NK-92 treated with Interleukin-12 subunit alpha and Interleukin-12 subunit beta, amount 100 ng/mL, for 24 hours (cell line): ENCODE data around the gene UTS2B.

ENCODE experiments used
- DNase-seq: peaks from one replicate; lab custom pipeline; 2025; lab: John Stamatoyannopoulos, UW

Gene UTS2B

GRCh38 chr3:191329654-191330529 is at the start of gene UTS2B:
TSS of gene UTS2B (minus strand) at chr3:191330526. CDS start at chr3:191282189, 48,337 bp downstream.
- no peak for DNase-seq

DNA sequence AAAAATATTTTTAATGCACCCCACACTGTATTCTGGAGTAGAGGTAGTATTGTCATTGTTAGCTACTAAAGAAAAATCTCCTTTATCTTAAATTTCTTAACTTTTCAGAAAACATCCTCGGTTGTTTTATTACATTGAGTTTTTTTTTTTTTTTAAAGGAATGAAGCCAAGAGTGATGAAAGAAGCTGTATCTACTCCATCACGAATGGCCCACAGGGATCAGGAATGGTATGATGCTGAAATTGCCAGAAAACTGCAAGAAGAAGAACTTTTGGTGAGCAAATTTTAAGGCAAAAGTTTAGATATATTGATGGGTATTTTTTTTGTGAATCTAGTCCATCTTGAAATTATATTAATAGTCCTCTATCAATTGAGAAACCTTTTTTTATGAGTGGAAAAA is 49.7 kb upstream of the UTS2B start:
- no peak for DNase-seq

- no peak for DNase-seq
Observed at GRCh38 chr3:191379446-191379845, 49.1 kb upstream of the UTS2B start.

GRCh38 chr3:191378142-191378812 is 48.0 kb upstream of the UTS2B start:
- no peak for DNase-seq

- no peak for DNase-seq
Observed at GRCh38 chr3:191376516-191377141, 46.3 kb upstream of the UTS2B start.

GRCh38 chr3:191373327-191373726 is 43.0 kb upstream of the UTS2B start:
- no peak for DNase-seq

DNA sequence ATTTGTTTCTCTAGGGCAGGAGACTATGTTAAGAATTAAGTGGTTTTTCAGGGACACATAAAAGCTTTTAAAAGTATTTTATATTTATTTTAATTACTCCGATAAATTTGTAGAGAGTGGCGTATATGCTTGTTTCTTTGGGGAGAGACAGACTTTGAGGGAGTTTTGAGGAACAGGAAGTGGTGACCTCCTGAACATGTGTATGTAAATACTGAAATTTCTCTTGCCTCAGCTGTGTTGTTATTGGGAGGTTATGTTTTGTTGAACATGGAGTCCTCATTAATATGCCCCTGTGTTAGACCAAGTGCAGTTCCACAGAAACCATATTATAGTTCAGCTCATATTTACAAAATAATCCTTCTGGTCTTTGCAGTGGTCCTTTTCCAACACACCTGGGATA is 41.8 kb upstream of the UTS2B start:
- DNase-seq: no peak

DNA sequence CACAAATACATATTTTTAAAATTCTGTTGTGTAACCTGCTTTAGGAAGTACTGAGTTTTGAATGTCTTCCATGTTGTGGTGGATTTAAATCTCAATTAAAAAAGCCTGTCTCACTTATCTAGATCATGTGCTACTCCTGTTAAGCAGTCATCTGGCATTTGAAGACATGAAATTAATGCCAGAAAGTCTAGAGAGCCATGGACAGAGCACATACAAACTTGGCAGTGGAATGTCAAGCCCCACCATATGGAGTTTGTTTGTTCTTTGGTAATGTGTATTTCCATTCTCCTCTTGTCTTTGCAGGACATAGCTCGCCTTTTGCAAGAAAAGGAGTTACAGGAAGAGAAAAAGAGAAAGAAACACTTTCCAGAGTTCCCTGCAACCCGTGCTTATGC is 39.3 kb upstream of the UTS2B start:
- no peak for DNase-seq

GRCh38 chr3:191368755-191369615 is 38.7 kb upstream of the UTS2B start:
- no peak for DNase-seq

GRCh38 chr3:191366675-191367074 is 36.3 kb upstream of the UTS2B start:
- no peak for DNase-seq

DNA sequence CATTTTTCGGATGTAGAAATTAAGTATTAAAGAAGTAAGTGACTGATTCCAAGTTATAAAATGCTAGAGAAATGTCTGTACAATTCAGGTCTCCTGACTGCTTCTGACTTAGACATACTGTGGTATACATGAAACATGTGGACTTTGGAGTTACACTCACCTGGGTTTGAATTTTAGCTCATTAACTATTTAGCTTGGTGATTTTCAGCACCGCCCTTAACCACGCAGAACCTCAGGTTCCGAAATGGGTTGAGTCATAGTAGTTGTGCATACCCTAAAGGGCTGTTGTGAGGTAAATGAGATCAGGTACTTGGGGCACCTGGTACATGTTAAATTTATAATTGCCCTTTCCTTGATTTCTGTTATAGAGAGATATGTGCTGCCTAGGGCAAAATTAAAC is 32.9 kb upstream of the UTS2B start:
- no peak for DNase-seq

GRCh38 chr3:191362524-191363090 is 32.3 kb upstream of the UTS2B start:
- no peak for DNase-seq

DNA sequence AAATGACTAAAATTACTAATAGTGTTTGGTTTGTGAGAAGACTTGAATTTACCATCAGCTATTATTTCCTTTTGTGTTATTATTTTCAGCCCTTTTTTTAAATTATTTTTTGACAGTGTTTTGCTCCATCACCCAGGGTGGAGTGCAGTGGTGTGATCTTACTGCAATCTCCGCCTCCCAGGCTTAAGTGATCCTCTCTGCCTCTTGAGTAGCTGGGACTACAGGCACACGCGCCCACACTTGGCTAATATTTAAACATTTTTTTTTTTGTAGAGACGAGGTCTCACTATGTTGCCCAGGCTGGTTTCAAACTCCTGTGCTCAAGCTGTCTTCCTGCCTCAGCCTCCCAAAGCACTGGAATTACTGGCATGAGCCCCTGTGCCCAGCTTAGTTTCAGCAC is 31.7 kb upstream of the UTS2B start:
- DNase-seq: no peak

DNA sequence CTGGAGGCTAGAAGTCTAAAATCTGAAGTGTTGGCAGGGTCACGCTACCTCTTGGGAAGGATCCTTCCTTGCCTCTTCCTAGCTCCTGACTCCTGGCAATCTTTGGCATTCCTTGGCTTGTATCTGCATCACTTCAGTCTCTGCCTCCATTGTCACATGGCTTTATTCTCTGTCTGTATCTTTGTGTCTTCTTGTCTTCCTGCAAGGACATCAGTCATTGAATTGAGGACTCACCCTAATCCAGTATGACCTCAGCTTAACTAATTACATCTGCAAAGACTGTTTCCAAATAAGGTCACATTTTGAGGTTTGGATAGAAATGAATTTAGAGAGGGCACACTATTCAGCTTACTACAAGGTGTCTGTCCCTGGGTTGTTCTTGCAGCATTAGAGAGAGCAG is 31.1 kb upstream of the UTS2B start:
- no peak for DNase-seq

DNA sequence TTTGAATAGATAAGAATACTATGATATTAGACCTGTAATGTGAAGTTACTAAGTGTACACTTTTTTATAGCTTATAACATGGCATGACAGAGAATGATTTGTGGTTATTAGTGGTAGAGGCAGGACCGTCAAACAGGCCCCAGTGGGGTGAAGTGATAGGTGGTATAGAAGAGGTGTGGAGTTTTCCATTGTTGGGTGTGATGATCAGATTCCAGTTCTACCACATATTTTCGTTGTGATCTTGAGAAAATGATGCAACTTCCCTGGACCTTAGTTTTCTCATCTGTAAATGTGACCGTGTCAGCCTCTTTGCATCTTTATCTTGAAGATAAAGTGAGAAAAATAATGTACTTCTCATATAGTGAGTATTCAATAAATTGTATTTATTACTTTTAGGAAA is 30.3 kb upstream of the UTS2B start:
- no peak for DNase-seq

GRCh38 chr3:191358929-191359328 is 28.6 kb upstream of the UTS2B start:
- no peak for DNase-seq

DNA sequence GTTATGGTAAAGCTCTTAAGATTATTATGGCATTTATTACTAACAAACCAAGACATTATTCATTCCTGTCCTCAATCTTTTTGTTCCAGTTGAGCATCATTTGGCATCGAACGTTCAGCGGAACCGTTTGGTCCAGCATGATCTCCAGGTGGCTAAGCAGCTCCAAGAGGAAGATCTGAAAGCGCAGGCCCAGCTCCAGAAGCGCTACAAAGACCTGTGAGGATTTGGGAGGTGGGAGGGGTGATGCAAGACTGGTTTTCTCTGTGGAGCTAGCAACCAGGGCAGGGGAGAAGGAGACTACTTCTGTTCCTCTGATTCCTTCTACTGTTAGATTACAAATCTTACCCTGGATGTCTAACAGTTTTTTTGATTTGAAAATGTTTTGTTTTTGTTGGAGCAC is 27.6 kb upstream of the UTS2B start:
- DNase-seq: no peak

DNA sequence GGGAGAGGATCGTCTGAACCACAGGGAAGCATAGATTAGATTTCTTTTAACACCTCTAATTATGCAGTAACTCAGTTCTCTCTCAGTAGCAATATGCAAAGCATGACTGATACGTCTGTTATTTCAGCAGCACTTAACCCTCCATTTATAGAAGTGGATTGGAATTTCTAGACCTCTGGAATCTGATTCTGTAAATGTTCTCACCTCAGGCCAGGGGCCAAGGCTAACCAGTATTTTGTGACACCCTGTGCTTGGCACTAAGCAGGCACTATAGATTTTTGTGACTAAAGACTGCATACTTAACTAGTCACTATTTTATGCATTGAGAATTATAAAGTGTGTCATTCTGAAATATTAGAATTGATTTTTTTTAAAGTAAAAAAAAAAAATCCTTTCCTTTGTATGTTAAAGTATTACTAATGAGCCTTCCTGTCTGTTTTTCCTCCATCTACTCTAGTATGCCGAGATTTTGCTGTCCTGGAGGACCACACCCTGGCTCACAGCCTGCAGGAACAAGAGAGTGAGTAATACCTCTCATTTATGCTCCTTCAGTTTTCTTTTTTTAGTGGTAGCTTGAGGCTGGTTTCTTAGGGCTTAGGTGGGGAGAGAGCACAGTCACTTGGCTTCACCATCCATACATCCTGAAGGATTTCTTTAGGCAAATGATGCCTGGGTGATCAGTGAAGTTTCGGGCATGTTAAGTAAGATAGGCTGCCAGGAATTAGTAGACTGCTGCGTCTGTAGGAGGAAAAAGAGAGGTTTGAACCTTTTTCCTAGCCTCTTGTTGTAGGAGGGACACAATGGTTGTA is 26.5 kb upstream of the UTS2B start:
- no peak for DNase-seq

DNA sequence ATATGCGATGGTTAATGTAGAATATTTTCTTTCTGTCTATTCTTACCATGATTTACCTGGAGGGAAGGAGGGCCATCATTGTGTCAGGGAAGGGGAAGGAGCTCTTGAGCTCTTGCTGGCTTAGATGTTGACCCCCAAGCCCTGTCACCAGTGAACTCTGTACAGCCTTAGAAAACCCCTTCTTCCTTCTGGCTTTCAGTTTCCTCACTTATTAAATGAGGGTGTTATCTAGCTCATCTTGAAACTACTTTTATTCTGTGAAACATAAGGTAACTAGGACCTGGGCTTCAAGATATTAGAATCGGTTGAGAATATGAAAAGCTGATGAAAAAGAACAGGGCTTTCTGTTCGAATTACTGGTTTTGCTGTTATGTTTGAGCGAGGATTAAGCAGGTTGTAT is 25.1 kb upstream of the UTS2B start:
- no peak for DNase-seq

DNA sequence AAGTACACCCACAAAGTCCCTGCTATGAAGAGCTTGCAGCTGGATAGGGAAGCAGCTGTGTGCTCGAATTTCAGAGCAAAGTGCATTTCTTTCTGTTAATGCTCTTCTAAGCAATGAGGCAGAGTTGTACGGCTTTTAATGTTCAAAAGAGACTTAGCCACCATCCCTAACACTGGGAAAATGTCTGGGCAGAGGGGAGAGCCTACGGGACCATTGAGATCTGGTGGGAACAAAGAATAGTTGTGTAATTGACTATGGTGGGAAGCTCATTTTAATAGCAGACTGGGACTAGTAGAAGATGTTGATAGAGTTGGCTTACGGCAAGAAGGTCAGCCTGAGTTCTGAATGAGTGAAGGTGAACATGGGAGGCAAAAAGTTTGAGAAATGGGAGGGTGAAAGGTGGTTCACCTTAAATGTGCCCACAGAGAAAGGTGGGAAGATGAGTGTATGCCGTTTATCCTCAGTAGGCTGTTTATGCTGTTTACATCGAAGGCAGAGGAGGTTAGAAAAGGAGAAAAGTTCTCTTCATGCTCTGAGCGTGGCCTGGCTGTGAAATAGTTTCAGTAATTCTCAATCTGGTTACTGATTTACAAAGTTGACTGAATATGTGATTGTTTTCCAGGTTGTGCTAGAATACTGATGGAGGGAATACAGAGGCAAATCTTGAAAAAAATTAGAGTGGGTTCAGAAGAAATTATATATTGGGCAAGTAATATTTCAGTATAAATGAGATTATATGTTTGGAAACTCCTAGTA is 22.9 kb upstream of the UTS2B start:
- DNase-seq: no peak
